SK-N-SH (cell line): ENCODE results near the gene ITFG1. TPM values are rescaled to one million over a fixed set of nuclear protein-coding genes. Genes with fewer than 3 reads are reported as not detected.
"Not testable (repeated sequence)": the region's sequence is repeated elsewhere in the genome, so short reads cannot be mapped to it uniquely, and the experiment has no call there.

ENCODE experiments used
- CTCF ChIA-PET: fragments of 300-600, 350-600 bp; formaldehyde crosslinking; extraction: SDS; loops from one replicate; lab custom pipeline; 2021; lab: Yijun Ruan, JAX
- POLR2A ChIA-PET: fragments of 350-600 bp; sonication (Branson Sonifier 250); formaldehyde crosslinking; extraction: SDS; loops from one replicate; lab custom pipeline; 2020; ENCODE audit warnings: antibody characterized with exemption, inconsistent platforms; lab: Yijun Ruan, JAX
- DNase-seq: peaks from one replicate; pipeline ENCODE4 v3.0.0; 2012
- H2AFZ ChIP-seq: fragments of 200-600 bp; sonication (generic); 2 replicates; pipeline ENCODE4 v1.8.1; 2016; ENCODE audit warnings: antibody characterized with exemption, mild to moderate bottlenecking, low read depth
- H3F3A ChIP-seq: fragments of 200-600 bp; sonication (generic); replicated peaks from 2 replicates; pipeline ENCODE3; 2016; ENCODE audit warnings: antibody characterized with exemption, mild to moderate bottlenecking; ENCODE audit not compliant: insufficient read depth
- H3K27ac ChIP-seq, 2 experiments: fragments of 200-500 bp in 1 of 2; fragments of 200-600 bp in 1 of 2; sonication (Bioruptor generic) in 1 of 2; sonication (generic), shearing (Covaris generic) in 1 of 2; 2 replicates each; pipeline versions ENCODE4 v1.5.1 to v1.6.1; 2014 to 2016; ENCODE audit warnings: low read depth in 2 of 2, inconsistent platforms in 1 of 2, low read length in 1 of 2, mild to moderate bottlenecking in 1 of 2, mixed read lengths in 1 of 2
- H3K27me3 ChIP-seq: fragments of 200-600 bp; sonication (generic), shearing (Covaris generic); 2 replicates; pipeline ENCODE4 v1.6.1; 2016; ENCODE audit warnings: mixed run types; ENCODE audit not compliant: insufficient read depth
- H3K36me3 ChIP-seq, 2 experiments: fragments of 200-500 bp in 1 of 2; fragments of 200-600 bp in 1 of 2; sonication (Bioruptor generic) in 1 of 2; sonication (generic) in 1 of 2; replicated peaks in 1 of 2; 2 replicates each; pipeline versions ENCODE3 to v1.5.1; 2014 to 2016; ENCODE audit warnings: low read length in 1 of 2, mild to moderate bottlenecking in 1 of 2; ENCODE audit not compliant: insufficient read depth in 2 of 2, control insufficient read depth in 1 of 2
- H3K4me1 ChIP-seq, 2 experiments: fragments of 200-500 bp in 1 of 2; fragments of 200-600 bp in 1 of 2; sonication (Bioruptor generic) in 1 of 2; sonication (generic), shearing (Covaris generic) in 1 of 2; 2 replicates each; pipeline versions ENCODE4 v1.5.1 to v1.6.1; 2014 to 2016; ENCODE audit warnings: low read depth in 1 of 2, low read length in 1 of 2, mixed run types in 1 of 2; ENCODE audit not compliant: insufficient read depth in 2 of 2, control insufficient read depth in 1 of 2
- H3K4me2 ChIP-seq: fragments of 200-600 bp; sonication (generic), shearing (Covaris generic); 2 replicates; pipeline ENCODE4 v1.6.1; 2017; ENCODE audit warnings: mixed run types
- H3K4me3 ChIP-seq, 2 experiments: fragments of 200-500 bp in 1 of 2; fragments of 200-600 bp in 1 of 2; sonication (Bioruptor generic) in 1 of 2; sonication (generic), shearing (Covaris generic) in 1 of 2; 2 replicates each; pipeline versions ENCODE4 v1.5.1 to v1.8.1; 2014 to 2016; ENCODE audit warnings: low read depth in 2 of 2, inconsistent platforms in 1 of 2, low read length in 1 of 2, mild to moderate bottlenecking in 1 of 2, mixed read lengths in 1 of 2, moderate library complexity in 1 of 2
- H3K79me2 ChIP-seq: fragments of 200-600 bp; sonication (generic); 2 replicates; pipeline ENCODE4 v1.8.1; 2017; ENCODE audit warnings: mild to moderate bottlenecking; ENCODE audit not compliant: insufficient read depth
- H3K9ac ChIP-seq: fragments of 200-600 bp; sonication (generic); 2 replicates; pipeline ENCODE4 v1.6.1; 2017; ENCODE audit warnings: mixed run types
- H3K9me2 ChIP-seq: fragments of 200-600 bp; sonication (generic); 2 replicates; pipeline ENCODE4 v1.6.1; 2017; ENCODE audit warnings: mixed run types
- H3K9me3 ChIP-seq: fragments of 200-600 bp; sonication (generic); 2 replicates; pipeline ENCODE4 v1.6.1; 2017; ENCODE audit warnings: mixed run types, mild to moderate bottlenecking, moderate library complexity
- H4K20me1 ChIP-seq: fragments of 200-600 bp; sonication (generic); 2 replicates; pipeline ENCODE4 v1.6.1; 2017; ENCODE audit warnings: mild to moderate bottlenecking, mixed run types; ENCODE audit not compliant: insufficient read depth
- CHD2 ChIP-seq: fragments of 150-350 bp; IDR thresholded peaks from 2 replicates; pipeline ENCODE4 v1.6.1; 2018; ENCODE audit warnings: low read length; ENCODE audit not compliant: partially characterized antibody
- EP300 ChIP-seq, 2 experiments: IDR thresholded peaks; 2 replicates each; pipeline versions ENCODE4 v1.4.0 to v1.6.1; 2012; ENCODE audit warnings: borderline replicate concordance in 1 of 2, low read depth in 1 of 2, low read length in 1 of 2
- EZH2phosphoT487 ChIP-seq: fragments of 200-600 bp; sonication (generic); IDR thresholded peaks from 2 replicates; pipeline ENCODE4 v1.6.1; 2017; ENCODE audit warnings: low read depth, mixed run types, mild to moderate bottlenecking, antibody characterized with exemption, moderate library complexity, borderline replicate concordance
- POLR2AphosphoS5 ChIP-seq: IDR thresholded peaks from 2 replicates; pipeline ENCODE4 v1.6.1; 2012; ENCODE audit warnings: low read depth, low read length
- RAD21 ChIP-seq: IDR thresholded peaks from 2 replicates; pipeline ENCODE4 v1.6.1; 2012; ENCODE audit warnings: mild to moderate bottlenecking, low read length
- RCOR1 ChIP-seq: fragments of 150-350 bp; IDR thresholded peaks from 2 replicates; pipeline ENCODE4 v1.6.1; 2017; ENCODE audit warnings: antibody characterized with exemption, low read length
- RFX5 ChIP-seq: IDR thresholded peaks from 2 replicates; pipeline ENCODE4 v1.6.1; 2012; ENCODE audit warnings: mild to moderate bottlenecking, improper control_type of control experiment, low read length
- WGBS: methylation state at CpG from one replicate; pipeline ENCODE4 v1.1.6; 2017; ENCODE audit warnings: low lambda C conversion rate; 5-methylcytosine and 5-hydroxymethylcytosine counted together
- polyA plus RNA-seq, 3 experiments: library from polyadenylated mRNA; depleted of rRNA; stranded (reverse); fragments of >200 nt; gene quantifications; 2 replicates each; pipeline ENCODE4 v1.2.3, GENCODE V29; 2012
- TF ChIP-seq, protein P1 (sequence below): fragments of 150-350 bp; IDR thresholded peaks from 2 replicates; pipeline ENCODE4 v1.6.1; 2017; ENCODE audit warnings: antibody characterized with exemption, low read length, low read depth, borderline replicate concordance
- TF ChIP-seq, protein P2 (sequence below): fragments of 150-350 bp; IDR thresholded peaks from 2 replicates; pipeline ENCODE4 v1.6.1; 2016; ENCODE audit warnings: mild to moderate bottlenecking, low read depth, low read length

Gene ITFG1
- polyA plus RNA-seq, 1 of the 3 experiments (the other 2 are of a cell fraction), result 48.6 TPM

DNA sequence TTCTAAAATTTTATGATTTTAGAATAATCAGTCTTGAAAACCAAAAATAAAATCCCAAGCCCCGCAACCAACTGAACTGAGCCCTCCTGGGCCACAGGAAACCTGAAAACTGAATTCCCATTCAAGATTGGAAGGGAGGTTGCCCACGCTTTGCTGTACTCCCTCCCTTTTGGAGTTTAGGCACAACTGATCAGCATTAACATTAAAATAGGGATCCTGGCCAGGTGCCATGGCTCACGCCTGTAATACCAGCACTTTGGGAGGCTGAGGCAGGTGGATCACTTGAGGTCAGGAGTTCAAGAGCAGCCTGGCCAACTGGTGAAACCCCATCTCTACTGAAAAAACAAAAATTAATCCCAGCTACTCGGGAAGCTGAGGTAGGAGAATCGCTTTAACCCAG is 264.4 kb downstream of the ITFG1 start:
- TF ChIP-seq, protein P1, sequence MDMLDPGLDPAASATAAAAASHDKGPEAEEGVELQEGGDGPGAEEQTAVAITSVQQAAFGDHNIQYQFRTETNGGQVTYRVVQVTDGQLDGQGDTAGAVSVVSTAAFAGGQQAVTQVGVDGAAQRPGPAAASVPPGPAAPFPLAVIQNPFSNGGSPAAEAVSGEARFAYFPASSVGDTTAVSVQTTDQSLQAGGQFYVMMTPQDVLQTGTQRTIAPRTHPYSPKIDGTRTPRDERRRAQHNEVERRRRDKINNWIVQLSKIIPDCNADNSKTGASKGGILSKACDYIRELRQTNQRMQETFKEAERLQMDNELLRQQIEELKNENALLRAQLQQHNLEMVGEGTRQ, result no peak
- no peak for TF ChIP-seq RFX5
- TF ChIP-seq, all 33 proteins: peak for 0
- no peaks in the 10 kb centered on the region for H3F3A ChIP-seq
- no peaks in the 10 kb centered on the region for H3K9me3 ChIP-seq
- no peak overlapping the region for H3K4me3 ChIP-seq
- ChIA-PET POLR2A (no interaction called here), CTCF (no interaction called here)
- no peak for DNase-seq
- no peak overlapping the region for H3K4me2 ChIP-seq
- H2AFZ ChIP-seq, result no peak overlapping the region
- no peaks in the 10 kb centered on the region for H3K79me2 ChIP-seq
- no peaks in the 10 kb centered on the region for H3K9me2 ChIP-seq
- H4K20me1 ChIP-seq, result no peaks in the 10 kb centered on the region
- H3K36me3 ChIP-seq, result peaks cover 0 to 2% of the 10 kb centered on the region in 2 experiments
- no peaks in the 10 kb centered on the region for H3K27me3 ChIP-seq
- H3K4me1 ChIP-seq, result no peaks in the 10 kb centered on the region
- H3K9ac ChIP-seq, result no peak overlapping the region
- WGBS, result 89% methylated on average over 5 of the region's 5 CpGs
- H3K27ac ChIP-seq, result no peak overlapping the region

GRCh38 chr16:47182318-47182717 is 278.5 kb downstream of the ITFG1 start:
- H4K20me1 ChIP-seq, result no peaks in the 10 kb centered on the region
- ChIA-PET POLR2A (no interaction called here), CTCF (no interaction called here)
- H2AFZ ChIP-seq, result no peak overlapping the region
- H3K4me1 ChIP-seq, result no peaks in the 10 kb centered on the region
- no peak for TF ChIP-seq POLR2AphosphoS5
- no peak for TF ChIP-seq EP300 (IDR thresholded peaks at IDR 0.05; ENCODE audit: borderline replicate concordance in 1 of 2, low read depth in 1 of 2, low read length in 1 of 2)
- no peak for TF ChIP-seq RCOR1
- TF ChIP-seq, protein P2, sequence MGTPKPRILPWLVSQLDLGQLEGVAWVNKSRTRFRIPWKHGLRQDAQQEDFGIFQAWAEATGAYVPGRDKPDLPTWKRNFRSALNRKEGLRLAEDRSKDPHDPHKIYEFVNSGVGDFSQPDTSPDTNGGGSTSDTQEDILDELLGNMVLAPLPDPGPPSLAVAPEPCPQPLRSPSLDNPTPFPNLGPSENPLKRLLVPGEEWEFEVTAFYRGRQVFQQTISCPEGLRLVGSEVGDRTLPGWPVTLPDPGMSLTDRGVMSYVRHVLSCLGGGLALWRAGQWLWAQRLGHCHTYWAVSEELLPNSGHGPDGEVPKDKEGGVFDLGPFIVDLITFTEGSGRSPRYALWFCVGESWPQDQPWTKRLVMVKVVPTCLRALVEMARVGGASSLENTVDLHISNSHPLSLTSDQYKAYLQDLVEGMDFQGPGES, result no peak
- TF ChIP-seq RAD21, result no peak
- no peak for TF ChIP-seq EZH2phosphoT487
- TF ChIP-seq CHD2, result no peak
- TF ChIP-seq, protein P1, result no peak
- no peaks in the 10 kb centered on the region for H3K79me2 ChIP-seq
- no peak overlapping the region for H3K4me3 ChIP-seq
- no peaks in the 10 kb centered on the region for H3F3A ChIP-seq
- no peak overlapping the region for H3K27ac ChIP-seq
- no peaks in the 10 kb centered on the region for H3K27me3 ChIP-seq
- no peak for DNase-seq
- WGBS, result 80% methylated on average over 3 of the region's 3 CpGs
- H3K9ac ChIP-seq, result no peak overlapping the region
- H3K36me3 ChIP-seq, result no peaks in the 10 kb centered on the region
- H3K9me3 ChIP-seq, result no peaks in the 10 kb centered on the region
- H3K4me2 ChIP-seq, result no peak overlapping the region
- no peaks in the 10 kb centered on the region for H3K9me2 ChIP-seq

DNA sequence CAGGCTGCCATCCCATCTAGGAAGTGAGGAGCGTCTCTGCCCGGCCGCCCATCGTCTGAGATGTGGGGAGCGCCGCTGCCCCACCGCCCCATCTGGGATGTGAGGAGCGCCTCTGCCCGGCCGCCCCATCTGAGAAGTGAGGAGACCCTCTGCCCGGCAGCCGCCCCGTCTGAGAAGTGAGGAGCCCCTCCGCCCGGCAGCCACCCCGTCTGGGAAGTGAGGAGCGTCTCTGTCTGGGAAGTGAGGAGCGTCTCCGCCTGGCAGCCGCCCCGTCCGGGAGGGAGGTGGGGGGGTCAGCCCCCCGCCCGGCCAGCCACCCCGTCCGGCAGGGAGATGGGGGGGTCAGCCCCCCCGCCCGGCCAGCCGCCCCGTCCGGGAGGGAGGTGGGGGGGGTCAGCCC is 279.8 kb downstream of the ITFG1 start:
- DNase-seq, H3K4me1 ChIP-seq, H4K20me1 ChIP-seq, H3K36me3 ChIP-seq, H3K9me3 ChIP-seq, H2AFZ ChIP-seq, CTCF ChIA-PET, H3K9ac ChIP-seq, H3F3A ChIP-seq, H3K27ac ChIP-seq, POLR2A ChIA-PET, H3K4me3 ChIP-seq, H3K27me3 ChIP-seq, H3K79me2 ChIP-seq, H3K4me2 ChIP-seq, H3K9me2 ChIP-seq: not testable (repeated sequence)
- WGBS, result no CpG with 5 or more reads among the region's 31 CpGs
